ENCODE measurements around the gene YWHAQ. TPM values are rescaled to one million over a fixed set of nuclear protein-coding genes. Genes with fewer than 3 reads are reported as not detected.

YWHAQ gene
- total RNA-seq, 1 donor: 144 TPM

DNA sequence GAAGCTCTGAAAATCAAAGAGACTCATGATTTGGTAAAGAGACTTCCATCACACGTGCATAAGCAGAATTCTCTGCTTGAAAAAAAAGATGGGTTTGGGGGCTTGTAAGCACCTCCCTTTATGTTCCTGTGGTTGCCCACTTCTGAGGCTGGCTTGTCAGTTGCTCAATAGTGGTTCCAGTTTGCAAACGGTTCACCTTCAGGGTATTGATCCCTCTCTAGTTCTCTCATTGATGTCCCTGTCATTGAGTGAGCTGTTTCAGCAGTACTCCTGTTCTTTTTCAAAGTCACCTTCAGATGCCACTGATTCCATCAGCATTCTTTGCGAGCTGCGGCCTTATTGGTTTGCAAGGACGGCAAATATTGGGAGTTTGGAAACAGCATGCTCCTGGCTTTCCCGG is 17.1 kb upstream of the YWHAQ start:
- H3K4me1 ChIP-seq (ENCODE audit: insufficient read depth, low read length): no peaks in the 10 kb centered on the region
- H3K27me3 ChIP-seq (ENCODE audit: insufficient read depth, low read length): no peaks in the 10 kb centered on the region
- H3K9me3 ChIP-seq (ENCODE audit: low read depth, low read length): no peaks in the 10 kb centered on the region
- H3K4me3 ChIP-seq (ENCODE audit: low read length): no peak overlapping the region

DNA sequence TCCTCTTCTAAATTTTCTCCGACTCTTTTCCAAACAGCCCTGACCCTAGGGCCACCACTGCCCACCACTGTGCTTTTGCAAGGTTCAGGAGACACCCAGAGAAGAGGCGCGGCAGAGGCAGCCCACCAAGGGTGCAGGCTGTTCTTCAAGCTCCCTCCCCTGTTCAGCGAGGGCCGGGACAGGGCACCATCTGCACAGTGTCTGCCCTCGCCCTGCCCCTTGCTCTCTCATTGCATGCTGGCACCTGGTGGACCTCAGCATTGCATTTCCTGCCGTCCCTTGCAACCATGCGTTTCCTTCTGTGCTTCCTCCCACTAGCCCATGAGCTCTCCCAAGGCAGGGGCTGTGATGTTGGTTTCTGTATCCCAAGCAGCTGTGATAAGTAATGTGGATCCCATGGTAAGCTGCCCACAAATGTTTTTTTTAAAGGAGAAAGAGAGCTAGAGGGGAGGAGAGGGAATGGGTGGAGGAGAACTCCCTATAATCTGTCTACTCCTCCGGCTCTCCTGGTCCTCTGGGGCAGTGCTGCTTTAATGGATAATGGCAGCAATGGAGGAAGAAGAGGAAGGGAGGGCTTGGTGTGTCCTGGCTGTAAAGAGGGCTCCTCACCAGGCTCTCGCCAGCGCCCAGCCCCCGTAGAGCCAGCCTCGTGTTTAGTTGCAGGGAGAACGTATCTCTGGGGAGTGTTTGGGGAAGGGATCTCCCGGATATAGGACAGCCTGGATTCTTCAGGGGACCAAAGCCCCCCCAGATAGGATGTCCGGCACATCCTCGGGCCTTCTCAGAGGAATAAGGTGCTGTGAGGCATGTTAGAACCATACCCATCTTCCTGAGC is 15.6 kb upstream of the YWHAQ start:
- H3K9me3 ChIP-seq (ENCODE audit: low read depth, low read length): no peaks in the 10 kb centered on the region
- H3K4me1 ChIP-seq (ENCODE audit: insufficient read depth, low read length): no peaks in the 10 kb centered on the region
- H3K27me3 ChIP-seq (ENCODE audit: insufficient read depth, low read length): no peaks in the 10 kb centered on the region
- no peak overlapping the region for H3K4me3 ChIP-seq (ENCODE audit: low read length)

DNA sequence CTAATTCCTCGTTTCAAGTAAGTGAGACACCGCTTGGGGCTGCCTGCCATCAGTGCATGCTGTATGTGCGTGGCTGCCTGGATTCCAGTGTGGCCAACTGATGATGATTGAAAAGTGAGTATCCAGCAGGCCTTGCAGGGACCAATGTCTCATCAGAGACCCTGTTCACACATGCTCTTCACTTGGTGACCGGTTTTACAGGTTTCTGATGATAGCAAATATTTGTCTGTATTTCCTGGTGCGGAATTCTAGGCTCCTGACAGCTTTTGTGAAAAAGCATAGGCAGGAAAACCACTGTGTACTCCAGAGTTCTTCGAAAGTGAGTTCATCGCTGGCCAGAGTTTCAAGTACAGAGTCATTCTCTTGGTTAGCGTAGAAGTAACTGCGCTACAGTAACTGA is 13.8 kb upstream of the YWHAQ start:
- Histone ChIP-seq H3K4me3 (ENCODE audit: low read length) (no peak overlapping the region), H3K9me3 (ENCODE audit: low read depth, low read length) (no peaks in the 10 kb centered on the region), H3K4me1 (ENCODE audit: insufficient read depth, low read length) (no peaks in the 10 kb centered on the region), H3K27me3 (ENCODE audit: insufficient read depth, low read length) (no peaks in the 10 kb centered on the region)

DNA sequence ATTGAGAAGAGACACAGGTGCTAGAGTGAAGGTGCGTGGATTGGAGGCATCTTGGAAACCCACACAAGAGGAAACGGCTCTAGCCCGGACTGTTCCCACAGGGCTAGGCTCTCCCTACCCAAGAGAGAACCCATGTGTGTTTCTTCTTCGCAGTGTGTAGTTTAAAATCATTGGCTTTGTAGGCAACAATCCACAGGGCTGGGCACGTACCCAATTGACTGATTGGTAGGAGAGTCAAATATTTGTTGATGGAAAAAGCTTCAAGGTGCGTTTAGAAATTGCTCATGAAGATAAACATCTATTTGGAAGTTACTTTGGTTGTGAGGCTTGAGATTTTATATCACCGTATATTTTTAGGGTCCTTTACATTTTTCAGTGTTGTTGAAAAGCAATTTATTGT is 13.2 kb upstream of the YWHAQ start:
- Histone ChIP-seq H3K27me3 (ENCODE audit: insufficient read depth, low read length) (no peaks in the 10 kb centered on the region), H3K4me1 (ENCODE audit: insufficient read depth, low read length) (no peaks in the 10 kb centered on the region), H3K4me3 (ENCODE audit: low read length) (no peak overlapping the region), H3K9me3 (ENCODE audit: low read depth, low read length) (no peaks in the 10 kb centered on the region)

DNA sequence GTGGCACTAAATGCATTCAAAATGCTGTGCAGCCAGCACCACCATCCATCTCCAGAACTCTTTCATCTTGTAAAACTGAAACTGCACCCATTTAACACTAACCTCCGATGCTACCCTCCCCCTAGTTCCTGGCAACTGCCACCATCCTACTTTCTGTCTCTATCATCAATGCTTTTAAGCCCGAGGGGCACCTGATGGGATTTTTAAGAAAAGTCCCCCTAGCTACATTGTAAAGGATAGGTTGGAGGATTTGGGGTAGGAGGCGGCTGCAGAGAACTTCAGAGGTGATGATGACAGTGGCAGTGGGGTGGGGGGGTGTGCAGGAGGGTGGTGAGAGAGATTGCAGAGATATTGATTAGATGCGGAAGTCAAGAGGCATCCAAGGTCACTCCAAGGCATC is 10.8 kb upstream of the YWHAQ start:
- no peaks in the 10 kb centered on the region for H3K9me3 ChIP-seq (ENCODE audit: low read depth, low read length)
- H3K27me3 ChIP-seq (ENCODE audit: insufficient read depth, low read length): no peaks in the 10 kb centered on the region
- no peak overlapping the region for H3K4me3 ChIP-seq (ENCODE audit: low read length)
- H3K4me1 ChIP-seq (ENCODE audit: insufficient read depth, low read length): no peaks in the 10 kb centered on the region

DNA sequence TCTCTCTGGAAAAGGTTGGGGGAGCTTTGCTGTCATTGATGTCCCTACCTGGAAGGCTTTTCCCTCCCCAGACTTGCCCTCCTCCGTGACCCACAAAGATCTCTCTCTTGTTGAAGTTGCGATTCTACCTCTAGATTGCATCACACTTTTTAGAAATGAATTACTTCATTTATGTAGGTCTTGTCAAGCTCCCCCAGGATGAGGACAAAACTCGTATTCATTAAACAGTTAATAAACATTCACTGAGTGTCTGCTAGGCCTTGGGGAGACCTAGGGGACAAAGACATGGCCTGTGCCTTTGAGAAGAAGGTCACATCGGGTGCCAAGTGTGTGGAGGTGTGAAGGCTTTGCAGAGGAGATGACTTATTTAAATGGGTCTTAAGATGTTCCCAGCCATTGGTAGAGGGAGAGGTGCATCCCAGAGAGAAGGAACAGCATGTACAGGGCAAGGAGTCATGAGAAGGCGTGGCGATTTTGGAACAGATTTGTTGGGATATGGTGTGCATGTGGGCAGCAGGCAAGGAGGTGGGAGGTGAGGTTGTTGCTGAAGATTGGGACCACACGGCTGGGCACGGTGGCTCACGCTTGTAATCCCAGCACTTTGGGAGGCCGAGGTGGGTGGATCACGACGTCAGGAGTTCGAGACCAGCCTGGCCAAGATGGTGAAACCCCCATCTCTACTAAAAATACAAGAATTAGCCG is 9.8 kb upstream of the YWHAQ start:
- Histone ChIP-seq H3K4me3 (ENCODE audit: low read length) (no peak overlapping the region), H3K4me1 (ENCODE audit: insufficient read depth, low read length) (no peaks in the 10 kb centered on the region), H3K9me3 (ENCODE audit: low read depth, low read length) (no peaks in the 10 kb centered on the region), H3K27me3 (ENCODE audit: insufficient read depth, low read length) (no peaks in the 10 kb centered on the region)

DNA sequence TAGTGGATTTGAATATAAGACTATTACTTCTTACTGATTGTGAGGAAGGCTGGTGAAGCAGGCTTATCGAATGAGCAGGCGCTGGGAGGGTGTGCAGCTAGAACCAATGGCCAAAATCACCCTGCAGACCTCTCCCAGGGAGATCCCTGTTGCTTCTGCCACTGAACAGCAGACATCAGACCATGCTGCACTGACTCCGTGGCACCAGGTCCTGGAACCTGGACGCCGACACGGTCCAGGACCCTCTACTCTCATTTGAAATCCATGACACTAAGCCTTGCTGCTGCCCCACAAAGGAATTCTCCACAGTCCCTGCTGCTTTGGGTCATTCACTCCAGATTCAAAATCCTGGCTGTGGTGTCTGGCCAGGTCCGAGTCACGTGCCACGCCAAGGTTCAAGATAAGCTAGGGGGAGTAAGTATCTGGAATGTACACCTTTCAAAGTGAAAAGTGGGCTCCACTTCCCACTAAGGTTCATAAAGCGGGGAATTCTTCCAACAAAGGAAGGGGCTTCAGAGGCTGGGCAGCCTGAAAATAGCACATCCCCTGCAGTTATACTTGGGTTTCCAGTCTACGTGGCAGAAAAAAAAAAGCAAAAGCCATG is 9.0 kb upstream of the YWHAQ start:
- H3K9me3 ChIP-seq (ENCODE audit: low read depth, low read length): no peaks in the 10 kb centered on the region
- H3K4me3 ChIP-seq (ENCODE audit: low read length): no peak overlapping the region
- no peaks in the 10 kb centered on the region for H3K4me1 ChIP-seq (ENCODE audit: insufficient read depth, low read length)
- no peaks in the 10 kb centered on the region for H3K27me3 ChIP-seq (ENCODE audit: insufficient read depth, low read length)

DNA sequence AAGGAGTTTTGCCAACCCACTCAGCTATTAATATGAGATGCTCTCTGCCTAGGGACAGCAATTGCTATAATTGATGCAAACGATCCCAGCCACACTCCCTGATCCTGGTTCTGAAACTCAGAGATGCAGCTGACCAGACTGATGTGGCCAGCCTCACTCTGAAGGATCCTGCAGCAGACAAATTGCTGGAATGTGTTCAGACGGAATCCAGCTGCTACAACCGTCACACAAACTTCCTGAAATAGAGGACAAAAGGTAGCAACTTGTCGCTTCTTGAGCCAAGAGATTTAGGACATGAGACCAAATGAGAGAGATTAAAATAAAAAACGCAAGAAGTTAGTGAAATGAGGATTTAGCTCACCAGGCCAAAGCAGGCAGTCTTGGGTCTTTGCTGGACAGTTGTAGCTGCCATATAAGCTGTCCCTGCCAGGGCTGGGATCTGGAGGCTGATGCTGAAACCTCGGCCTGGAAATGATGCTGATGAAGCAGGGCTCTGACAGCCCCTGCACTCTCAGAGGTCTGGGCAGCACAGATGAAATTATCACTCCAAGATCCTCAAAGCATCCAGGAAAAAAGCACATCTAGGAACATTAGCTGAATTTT is 8.3 kb upstream of the YWHAQ start:
- Histone ChIP-seq H3K4me3 (ENCODE audit: low read length) (no peak overlapping the region), H3K4me1 (ENCODE audit: insufficient read depth, low read length) (no peaks in the 10 kb centered on the region), H3K9me3 (ENCODE audit: low read depth, low read length) (no peaks in the 10 kb centered on the region)

DNA sequence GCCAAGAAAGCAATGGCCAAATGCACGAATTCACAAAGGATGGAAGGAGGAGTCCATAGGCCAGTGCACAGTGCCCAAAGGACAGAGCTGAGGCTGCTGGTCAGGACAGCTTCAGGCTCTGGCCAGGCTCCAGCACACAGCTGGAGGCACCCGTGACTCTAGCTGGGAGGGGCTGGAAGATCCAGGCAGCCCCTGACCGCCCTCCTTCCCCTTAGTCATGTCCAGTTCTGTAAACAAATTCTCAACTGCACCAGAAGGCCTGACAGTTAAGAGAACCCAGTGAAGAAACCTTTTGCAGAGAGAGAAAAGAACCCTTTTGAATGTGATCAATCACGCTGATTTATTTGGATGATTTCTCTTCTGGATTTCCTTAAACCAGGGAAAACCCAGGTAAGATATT is 7.7 kb upstream of the YWHAQ start:
- Histone ChIP-seq H3K9me3 (ENCODE audit: low read depth, low read length) (no peaks in the 10 kb centered on the region), H3K4me1 (ENCODE audit: insufficient read depth, low read length) (no peaks in the 10 kb centered on the region), H3K4me3 (ENCODE audit: low read length) (no peak overlapping the region), H3K27me3 (ENCODE audit: insufficient read depth, low read length) (no peaks in the 10 kb centered on the region)

More for the DNA sequence above, 8.3 kb upstream of the YWHAQ start:
- H3K27me3 ChIP-seq (ENCODE audit: insufficient read depth, low read length): no peaks in the 10 kb centered on the region

DNA sequence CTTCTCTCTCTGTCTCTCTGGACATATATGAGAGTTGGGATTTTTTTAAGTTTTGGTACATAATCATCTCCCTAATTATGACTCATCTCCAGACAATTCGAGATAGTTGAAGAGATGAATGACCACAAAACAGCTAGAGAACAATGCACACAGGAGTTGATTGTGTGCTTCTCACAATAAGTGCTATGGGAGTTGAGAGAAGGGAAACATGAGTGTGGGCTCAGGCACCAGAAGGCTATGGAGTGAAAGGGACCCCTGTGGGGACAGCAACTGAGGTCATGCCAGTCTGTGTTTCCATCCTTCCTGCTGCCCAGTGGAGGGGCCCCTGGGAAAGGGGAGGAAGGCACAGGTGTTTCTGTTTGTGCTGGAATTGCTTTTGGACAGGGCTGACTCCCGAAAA is 6.5 kb upstream of the YWHAQ start:
- Histone ChIP-seq H3K4me3 (ENCODE audit: low read length) (no peak overlapping the region), H3K4me1 (ENCODE audit: insufficient read depth, low read length) (no peaks in the 10 kb centered on the region), H3K27me3 (ENCODE audit: insufficient read depth, low read length) (no peaks in the 10 kb centered on the region), H3K9me3 (ENCODE audit: low read depth, low read length) (no peaks in the 10 kb centered on the region)

DNA sequence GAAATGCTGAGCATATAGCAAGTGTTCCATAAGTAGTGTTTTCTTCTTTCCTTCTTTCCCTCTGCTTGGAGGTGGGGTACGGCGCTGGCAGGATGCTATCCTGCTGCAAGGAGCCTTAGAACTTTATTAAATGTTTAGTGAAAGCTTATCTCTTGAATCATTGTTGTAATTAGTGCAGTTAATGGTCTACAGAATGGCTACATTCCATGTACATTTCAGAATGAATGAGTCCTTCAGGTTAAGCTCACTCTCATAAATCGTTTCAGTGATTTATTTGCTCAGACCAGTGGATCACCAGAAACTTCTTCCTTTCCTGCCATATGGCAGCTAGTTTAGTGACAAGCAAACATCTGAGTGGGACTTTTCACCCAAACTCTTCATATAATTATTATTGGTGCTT is 3.3 kb upstream of the YWHAQ start:
- Histone ChIP-seq H3K4me1 (ENCODE audit: insufficient read depth, low read length) (peaks cover 15% of the 10 kb centered on the region), H3K4me3 (ENCODE audit: low read length) (no peak overlapping the region), H3K9me3 (ENCODE audit: low read depth, low read length) (no peaks in the 10 kb centered on the region)

DNA sequence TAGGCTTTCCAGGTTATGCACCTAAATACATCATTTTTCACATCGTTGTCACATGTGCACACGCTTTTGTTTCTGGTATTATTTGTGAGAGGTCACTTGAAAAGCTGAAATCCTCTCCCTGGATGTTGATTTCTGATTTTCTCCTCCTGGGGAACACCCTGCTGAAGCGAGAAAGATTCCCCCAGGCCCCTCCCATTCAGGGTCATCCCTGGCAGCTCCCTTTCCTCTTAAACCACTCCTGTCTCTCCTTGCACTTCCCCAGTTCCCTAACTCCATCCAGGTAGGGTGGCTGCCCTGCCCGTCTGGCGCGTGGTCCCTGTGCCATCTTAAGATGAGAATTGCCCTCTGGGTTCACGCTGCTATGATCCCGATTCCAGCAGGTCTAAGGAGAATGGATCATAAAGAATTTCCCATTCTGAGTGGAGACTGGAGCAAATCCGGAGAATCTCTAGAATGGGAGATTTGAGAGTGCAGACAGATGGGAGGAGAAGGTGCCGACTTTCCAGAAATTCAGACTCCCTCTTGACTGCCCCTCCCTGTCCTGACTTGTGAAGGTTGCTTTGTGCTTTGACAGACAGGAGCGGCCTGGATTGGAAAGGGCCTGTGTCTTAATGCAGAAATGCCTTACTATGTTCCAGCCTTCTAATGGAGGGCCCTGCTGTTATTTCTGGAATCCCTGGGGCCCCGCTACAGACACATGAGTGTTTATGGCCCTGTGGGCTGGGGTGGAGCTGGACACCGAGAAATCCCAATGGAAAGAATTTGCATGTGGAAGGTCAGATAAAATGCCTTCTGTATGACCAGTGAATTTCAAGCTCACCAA is 1.3 kb upstream of the YWHAQ start:
- no peak overlapping the region for H3K4me3 ChIP-seq (ENCODE audit: low read length)
- H3K9me3 ChIP-seq (ENCODE audit: low read depth, low read length): no peaks in the 10 kb centered on the region
- H3K4me1 ChIP-seq (ENCODE audit: insufficient read depth, low read length): peaks cover 29% of the 10 kb centered on the region
- H3K27me3 ChIP-seq (ENCODE audit: insufficient read depth, low read length): no peaks in the 10 kb centered on the region

More for the DNA sequence above, 3.3 kb upstream of the YWHAQ start:
- H3K27me3 ChIP-seq (ENCODE audit: insufficient read depth, low read length): no peaks in the 10 kb centered on the region

DNA sequence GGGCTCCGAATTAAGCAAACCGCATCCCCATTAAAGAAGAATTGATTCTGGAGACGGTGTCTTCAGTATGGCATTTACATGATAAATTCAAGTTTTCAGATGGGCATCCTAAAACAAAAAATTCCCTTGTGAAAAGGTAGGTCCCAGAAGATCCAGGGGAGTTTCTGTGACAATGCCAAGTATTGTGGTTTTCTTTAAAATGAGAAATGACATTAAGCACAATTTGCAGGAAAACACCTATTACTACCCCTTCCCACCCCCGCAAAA is 689 bp upstream of the YWHAQ start:
- H3K9me3 ChIP-seq (ENCODE audit: low read depth, low read length): no peaks in the 10 kb centered on the region
- no peaks in the 10 kb centered on the region for H3K27me3 ChIP-seq (ENCODE audit: insufficient read depth, low read length)
- peak overlapping the region; percentile 78 for H3K4me3 ChIP-seq (ENCODE audit: low read length)
- peaks cover 33% of the 10 kb centered on the region for H3K4me1 ChIP-seq (ENCODE audit: insufficient read depth, low read length)

DNA sequence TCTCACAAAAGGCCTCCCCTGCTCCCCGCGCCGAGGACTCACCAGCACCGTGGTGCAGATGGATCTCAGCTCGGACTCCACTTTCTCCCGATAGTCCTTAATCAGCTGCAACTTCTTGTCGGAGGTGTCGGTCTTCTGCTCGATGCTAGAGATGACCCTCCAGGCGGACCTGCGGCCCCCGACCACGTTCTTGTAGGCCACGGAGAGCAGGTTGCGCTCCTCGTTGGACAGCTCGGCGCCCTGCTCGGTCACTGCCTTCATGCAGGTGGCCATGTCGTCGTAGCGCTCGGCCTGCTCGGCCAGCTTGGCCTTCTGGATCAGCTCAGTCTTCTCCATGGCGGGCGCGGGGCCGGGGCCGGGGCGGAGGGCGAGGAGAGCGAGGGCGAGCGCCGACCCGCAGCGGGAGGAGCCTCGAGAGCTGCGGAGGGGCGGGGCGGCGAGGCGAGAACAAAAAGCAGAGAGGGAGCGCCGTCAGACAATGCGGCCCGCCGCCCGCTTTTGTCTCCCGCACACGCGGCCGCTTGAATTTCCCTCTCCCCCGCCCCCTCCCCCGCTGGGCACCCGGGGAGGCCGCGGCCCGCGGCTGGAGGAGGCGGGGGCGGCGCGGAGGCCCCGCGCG is 571 bp downstream of the YWHAQ start:
- Histone ChIP-seq H3K4me3 (ENCODE audit: low read length) (peak overlapping the region; percentile 78), H3K4me1 (ENCODE audit: insufficient read depth, low read length) (peaks cover 33% of the 10 kb centered on the region), H3K27me3 (ENCODE audit: insufficient read depth, low read length) (no peaks in the 10 kb centered on the region), H3K9me3 (ENCODE audit: low read depth, low read length) (no peaks in the 10 kb centered on the region)
